ENCODE results near the gene RSPRY1. TPM values are rescaled to one million over a fixed set of nuclear protein-coding genes. Genes with fewer than 3 reads are reported as not detected.

The RSPRY1 gene
- total and polyA plus RNA-seq, 2 of the 8 experiments (the other 6 are each of a cell fraction or from before 2014, with no cell fraction given) = 11.5 to 32.5 TPM

GRCh38 chr16:57260294-57260929 lies 74.3 kb downstream of the RSPRY1 start:
- peak overlapping the region; percentile 31; the same call in 1 of the 2 replicates for H2AFZ ChIP-seq (ENCODE audit: low read length)
- TF ChIP-seq MAX (IDR thresholded peaks at IDR 0.05) = peak; percentile 26; the same call in 1 of the 2 replicates
- TF ChIP-seq SIN3A (conservative IDR thresholded peaks at IDR 0.05 in 1 of 2, IDR thresholded peaks at IDR 0.05 in 1 of 2; ENCODE audit: low read depth in 1 of 2, low read length in 2 of 2) = 0 out of 4 replicates have a peak, but pooled peaks of 1 of the 2 experiments have one; percentile 22
- no peak for TF ChIP-seq JUN (IDR thresholded peaks at IDR 0.05; ENCODE audit: low read depth, low read length)
- TF ChIP-seq JUND (IDR thresholded peaks at IDR 0.05; ENCODE audit: low read length) = peak; percentile 86
- no peak for TF ChIP-seq ASH2L (IDR thresholded peaks at IDR 0.05; ENCODE audit: low read length)
- TF ChIP-seq KDM5A (IDR thresholded peaks at IDR 0.05; ENCODE audit: low read length) = no peak
- no peak for TF ChIP-seq SP2 (IDR thresholded peaks at IDR 0.05; ENCODE audit: low read length)
- TF ChIP-seq TBP (IDR thresholded peaks at IDR 0.05; ENCODE audit: low read depth, low read length) = 0 out of 2 replicates have a peak, but pooled peaks have one; percentile 25
- TF ChIP-seq RXRA (IDR thresholded peaks at IDR 0.05; ENCODE audit: insufficient read depth, low read depth, low read length) = no peak
- no peak for TF ChIP-seq USF2 (IDR thresholded peaks at IDR 0.05; ENCODE audit: low read length)
- TF ChIP-seq CEBPB (IDR thresholded peaks at IDR 0.05; ENCODE audit: low read depth, low read length) = no peak

More at GRCh38 chr16:57260294-57260929, 74.3 kb downstream of the RSPRY1 start:
- ChIA-PET POLR2A (ENCODE audit: partially characterized antibody) (no interaction called here), CTCF (ENCODE audit: partially characterized antibody) (interaction anchor here (0.6 to 1.3 kb wide), 6 partner anchors 9 to 266 kb away, joined by 3 to 4 read pairs (median 3); no protein-coding TSS in a partner anchor)
- peak overlapping the region; percentile 83 for H2BK120ac ChIP-seq (replicated peaks; ENCODE audit: low read depth, low read length)
- peak overlapping the region in 1 of 4 experiments; percentile 16; a peak in 2 of 8 replicates for H3K4me3 ChIP-seq (ENCODE audit: extremely low read depth in 1 of 4, insufficient read depth in 2 of 4, low read depth in 3 of 4, low read length in 4 of 4)
- 21% methylated on average over 16 of the region's 16 CpGs; no CpG with 5 or more reads in 1 of the 2 experiments for WGBS, 2 experiments (ENCODE audit: extremely low coverage in 1 of 2, insufficient coverage in 1 of 2, insufficient read length in 1 of 2, insufficient replicate concordance in 2 of 2, low coverage in 1 of 2, low lambda C conversion rate in 2 of 2, missing lambda C conversion rate in 1 of 2)
- peak; percentile 49 to 60 for DNase-seq (ENCODE audit: low read depth in 1 of 2, low spot score in 2 of 2)
- H3K27me3 ChIP-seq (replicated peaks in 1 of 4; ENCODE audit: control insufficient read depth in 3 of 4, extremely low read depth in 1 of 4, insufficient read depth in 3 of 4, low read length in 3 of 4) = no peaks in the 10 kb centered on the region
- H4K8ac ChIP-seq (ENCODE audit: extremely low read depth, insufficient read depth, low read length) = peak overlapping the region; percentile 19
- H3K18ac ChIP-seq (ENCODE audit: extremely low read depth, low read length) = peak overlapping the region; percentile 15
- H3K4me1 ChIP-seq (replicated peaks in 1 of 4; ENCODE audit: control insufficient read depth in 3 of 4, insufficient read depth in 4 of 4, low read length in 3 of 4) = peaks cover 4 to 14% (median 6%) of the 10 kb centered on the region in 4 experiments
- peak overlapping the region; percentile 98; the same call in 1 of the 2 replicates for H2BK15ac ChIP-seq (ENCODE audit: low read length)
- H2BK5ac ChIP-seq (ENCODE audit: low read depth, low read length) = peak overlapping the region; percentile 71
- H3K36me3 ChIP-seq (ENCODE audit: control insufficient read depth in 2 of 4, insufficient read depth in 4 of 4, low read length in 3 of 4) = no peaks in the 10 kb centered on the region
- no peaks in the 10 kb centered on the region for H3K79me2 ChIP-seq (ENCODE audit: control insufficient read depth in 1 of 2, insufficient read depth in 2 of 2, low read length in 2 of 2)
- H3K9me3 ChIP-seq (ENCODE audit: insufficient read depth in 2 of 2, low read depth in 1 of 2, low read length in 1 of 2) = no peaks in the 10 kb centered on the region
- H3K9ac ChIP-seq (replicated peaks in 1 of 4; ENCODE audit: extremely low read depth in 1 of 4, low read depth in 3 of 4, low read length in 3 of 4) = peak overlapping the region in 2 of 4 experiments; percentile 13 to 37; a peak in 2 of 7 replicates
- H3K14ac ChIP-seq (ENCODE audit: insufficient read length) = no peak overlapping the region
- H4K20me1 ChIP-seq (replicated peaks in 1 of 2; ENCODE audit: control insufficient read depth in 1 of 2, insufficient read depth in 2 of 2, low read length in 2 of 2) = no peaks in the 10 kb centered on the region
- H2BK20ac ChIP-seq (ENCODE audit: low read length) = peak overlapping the region; percentile 18; the same call in 1 of the 2 replicates
- H2AK5ac ChIP-seq (ENCODE audit: low read depth, low read length) = 0 out of 2 replicates have a peak overlapping the region, but pooled peaks have one; percentile 39
- no peaks in the 10 kb centered on the region for H3K79me1 ChIP-seq (ENCODE audit: low read depth, low read length)
- H3K27ac ChIP-seq (ENCODE audit: low read depth, low read length) = peak overlapping the region; percentile 41; the same call in 1 of the 2 replicates
- H4K5ac ChIP-seq (ENCODE audit: insufficient read length, low read depth, low read length) = peak overlapping the region; percentile 37
- FAIRE-seq = no peak
- peak overlapping the region; percentile 75; the same call in 1 of the 2 replicates for H2BK12ac ChIP-seq (ENCODE audit: low read depth, low read length)
- H3K23ac ChIP-seq (ENCODE audit: insufficient read length) = no peak overlapping the region
- H4K91ac ChIP-seq (replicated peaks; ENCODE audit: insufficient read length, low read length) = peak overlapping the region; percentile 73
- H3K56ac ChIP-seq (replicated peaks; ENCODE audit: insufficient read length, low read depth, low read length) = no peak overlapping the region
- 0 out of 2 replicates have a peak, but pooled peaks cover 2% of the 10 kb centered on the region for H3K23me2 ChIP-seq (ENCODE audit: low read depth, low read length)
- H3K4ac ChIP-seq (replicated peaks; ENCODE audit: insufficient read length, low read depth, low read length) = peak overlapping the region; percentile 3
- peak overlapping the region; percentile 45 to 78 for H3K4me2 ChIP-seq (ENCODE audit: insufficient read depth in 1 of 2, low read depth in 2 of 2, low read length in 2 of 2)

Data from H1 (cell line).